Lung (tissue), 12 donors: ENCODE measurements around the gene UBL4B. TPM values are rescaled to one million over a fixed set of nuclear protein-coding genes. Genes with fewer than 3 reads are reported as not detected.

Source experiments
- ATAC-seq: fragments of 200-7000 bp; cut with Tn5 transposase; one replicate; pipeline ENCODE4 v1.9.1; 2020; ENCODE audit warnings: moderate number of reproducible peaks; ENCODE audit not compliant: insufficient read depth, low FRiP score
- DNase-seq, 3 donors: peaks; one replicate each; pipeline ENCODE4 v3.0.0-alpha.2; 2013 to 2017
- H3K27ac ChIP-seq, 2 donors: one replicate each; pipeline ENCODE4 v1.5.1; 2013; ENCODE audit warnings: mild to moderate bottlenecking in 2 of 2, moderate library complexity in 2 of 2, control low read depth in 1 of 2, inconsistent platforms in 1 of 2, low read depth in 1 of 2, low read length in 1 of 2
- H3K27me3 ChIP-seq, 3 donors: one replicate each; pipeline ENCODE4 v1.5.1; 2013; ENCODE audit warnings: low read length in 2 of 3; ENCODE audit not compliant: control insufficient read depth in 3 of 3, insufficient read depth in 3 of 3
- H3K36me3 ChIP-seq, 4 donors: one replicate each; pipeline ENCODE4 v1.5.1; 2013; ENCODE audit warnings: low read length in 4 of 4, mild to moderate bottlenecking in 1 of 4, moderate library complexity in 1 of 4; ENCODE audit not compliant: control insufficient read depth in 4 of 4, insufficient read depth in 4 of 4
- H3K4me1 ChIP-seq, 5 donors: one replicate each; pipeline ENCODE4 v1.5.1; 2013; ENCODE audit warnings: low read length in 5 of 5, mild to moderate bottlenecking in 2 of 5, moderate library complexity in 1 of 5; ENCODE audit not compliant: control insufficient read depth in 5 of 5, insufficient read depth in 5 of 5
- H3K4me3 ChIP-seq: one replicate; pipeline ENCODE4 v1.5.1; 2013; ENCODE audit warnings: mild to moderate bottlenecking, control low read depth, moderate library complexity
- H3K9ac ChIP-seq, 2 donors: one replicate each; pipeline ENCODE4 v1.5.1; 2013; ENCODE audit warnings: low read length in 2 of 2, control low read depth in 1 of 2; ENCODE audit not compliant: insufficient read depth in 1 of 2
- H3K9me3 ChIP-seq, 4 donors: one replicate each; pipeline ENCODE4 v1.5.1; 2013; ENCODE audit warnings: low read length in 3 of 4, mild to moderate bottlenecking in 1 of 4, moderate library complexity in 1 of 4; ENCODE audit not compliant: control insufficient read depth in 4 of 4, insufficient read depth in 3 of 4
- CTCF ChIP-seq: IDR thresholded peaks from 2 replicates; pipeline ENCODE4 v1.5.1; 2012; ENCODE audit warnings: mild to moderate bottlenecking; ENCODE audit errors: control extremely low read depth, extremely low read depth
- WGBS, 2 donors: extraction: QIAGEN DNeasy Blood & Tissue Kit; methylation state at CpG; one replicate each; pipeline ENCODE4 v1.1.7; 2013; 5-methylcytosine and 5-hydroxymethylcytosine counted together
- polyA plus RNA-seq, 2 donors: library from polyadenylated mRNA; stranded (reverse); fragments of 200-250 nt; gene quantifications; one replicate each; pipeline ENCODE4 v1.2.1, GENCODE V29; 2013
- total RNA-seq, 2 donors: library from RNA; depleted of rRNA in 1 of 2; stranded (reverse); fragments of >200 nt in 1 of 2; gene quantifications; one replicate each; pipeline ENCODE4 v1.2.1, GENCODE V29; 2014 to 2021
- donor health status: control.
- donor health status: control.
- donor health status: Bipolar disorder and iron deficiency.
- donor health status: healthy.
- donor health status: DM: yes; HTN: yes; CAD: no.

Gene UBL4B
- total and polyA plus RNA-seq, 4 donors: not detected

- H3K27ac ChIP-seq: no peak overlapping the region
- ATAC-seq: no peak
- H3K27me3 ChIP-seq: peaks cover 20 to 48% (median 25%) of the 10 kb centered on the region in 3 donors
- no peak overlapping the region for H3K9ac ChIP-seq
- TF ChIP-seq CTCF: no peak
- no peak overlapping the region for H3K4me3 ChIP-seq
- H3K9me3 ChIP-seq: peaks cover 0 to 21% (median 0%) of the 10 kb centered on the region in 4 donors
- DNase-seq: no peak
- no peaks in the 10 kb centered on the region for H3K36me3 ChIP-seq
- peaks cover 0 to 6% (median 0%) of the 10 kb centered on the region in 5 donors for H3K4me1 ChIP-seq
Observed at GRCh38 chr1:110153407-110153950, 41.2 kb downstream of the UBL4B start.

- Histone ChIP-seq H3K36me3 (no peaks in the 10 kb centered on the region), H3K27ac (no peak overlapping the region), H3K4me3 (no peak overlapping the region), H3K4me1 (peaks cover 0 to under 1% (median 0%) of the 10 kb centered on the region in 5 donors), H3K9ac (no peak overlapping the region), H3K27me3 (peaks cover 9 to 30% (median 11%) of the 10 kb centered on the region in 3 donors), H3K9me3 (peaks cover 0 to 24% (median 0%) of the 10 kb centered on the region in 4 donors)
- DNase-seq (peak; percentile 75 to 84 (median 83)), ATAC-seq (no peak)
- 13 to 19% methylated on average over 7 of the region's 7 CpGs for WGBS, 2 donors
- no peak for TF ChIP-seq CTCF
Observed at GRCh38 chr1:110155878-110156522, 43.8 kb downstream of the UBL4B start.

- 73 to 83% methylated on average over 5 of the region's 5 CpGs for WGBS, 2 donors
- H3K36me3 ChIP-seq: no peaks in the 10 kb centered on the region
- H3K9ac ChIP-seq: no peak overlapping the region
- no peak for TF ChIP-seq CTCF
- H3K4me3 ChIP-seq: no peak overlapping the region
- peaks cover 0 to 20% (median 0%) of the 10 kb centered on the region in 4 donors for H3K9me3 ChIP-seq
- H3K4me1 ChIP-seq: no peaks in the 10 kb centered on the region
- ATAC-seq (no peak), DNase-seq (no peak)
- peaks cover 0 to 14% (median under 1%) of the 10 kb centered on the region in 3 donors for H3K27me3 ChIP-seq
- no peak overlapping the region for H3K27ac ChIP-seq
Observed at GRCh38 chr1:110158261-110158660, 46.0 kb downstream of the UBL4B start.

- Histone ChIP-seq H3K27ac (no peak overlapping the region), H3K9ac (no peak overlapping the region), H3K4me1 (no peaks in the 10 kb centered on the region), H3K27me3 (peaks cover 0 to 9% (median 0%) of the 10 kb centered on the region in 3 donors), H3K4me3 (no peak overlapping the region), H3K36me3 (no peaks in the 10 kb centered on the region), H3K9me3 (peaks cover 0 to 20% (median 0%) of the 10 kb centered on the region in 4 donors)
- no peak for TF ChIP-seq CTCF
- 38 to 47% methylated on average over 2 of the region's 2 CpGs for WGBS, 2 donors
- ATAC-seq (no peak), DNase-seq (no peak)
Observed at GRCh38 chr1:110159168-110159567, 46.9 kb downstream of the UBL4B start.
